ENCODE measurements around the gene PAX5.

PAX5 gene

DNA sequence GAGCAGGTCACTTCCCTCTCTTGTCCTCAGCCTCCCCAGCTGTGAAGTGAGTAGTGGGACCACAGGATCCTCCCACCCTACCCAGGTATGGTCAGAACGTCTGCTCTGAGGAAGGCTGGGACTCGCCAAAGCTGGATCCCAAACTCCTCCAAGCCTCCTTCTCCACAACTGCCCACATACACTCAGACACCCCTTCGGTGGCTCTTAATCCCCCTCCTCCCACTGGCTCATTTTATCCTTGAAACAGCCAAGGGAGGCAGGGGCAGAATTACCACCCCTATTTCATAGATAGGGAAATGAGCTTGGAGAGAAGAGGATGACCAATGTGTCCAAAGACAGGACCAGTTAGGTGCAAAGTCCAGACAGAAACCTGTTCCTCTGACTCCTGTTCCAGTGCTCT is 121.4 kb downstream of the PAX5 start (continued):
- TF ChIP-seq ZNF157 (tag by site-specific recombination; IDR thresholded peaks at IDR 0.05) (no peak), ZFHX2 (tag by site-specific recombination; conservative IDR thresholded peaks at IDR 0.05) (peak; percentile 71), ZNF585B (tag by site-specific recombination; IDR thresholded peaks at IDR 0.05) (no peak), ZNF248 (tag by site-specific recombination; IDR thresholded peaks at IDR 0.05) (no peak), ZBTB8A (tag by site-specific recombination; IDR thresholded peaks at IDR 0.05) (no peak), ZNF701 (tag by site-specific recombination; IDR thresholded peaks at IDR 0.05) (no peak)
- TF ChIP-seq, protein P1, sequence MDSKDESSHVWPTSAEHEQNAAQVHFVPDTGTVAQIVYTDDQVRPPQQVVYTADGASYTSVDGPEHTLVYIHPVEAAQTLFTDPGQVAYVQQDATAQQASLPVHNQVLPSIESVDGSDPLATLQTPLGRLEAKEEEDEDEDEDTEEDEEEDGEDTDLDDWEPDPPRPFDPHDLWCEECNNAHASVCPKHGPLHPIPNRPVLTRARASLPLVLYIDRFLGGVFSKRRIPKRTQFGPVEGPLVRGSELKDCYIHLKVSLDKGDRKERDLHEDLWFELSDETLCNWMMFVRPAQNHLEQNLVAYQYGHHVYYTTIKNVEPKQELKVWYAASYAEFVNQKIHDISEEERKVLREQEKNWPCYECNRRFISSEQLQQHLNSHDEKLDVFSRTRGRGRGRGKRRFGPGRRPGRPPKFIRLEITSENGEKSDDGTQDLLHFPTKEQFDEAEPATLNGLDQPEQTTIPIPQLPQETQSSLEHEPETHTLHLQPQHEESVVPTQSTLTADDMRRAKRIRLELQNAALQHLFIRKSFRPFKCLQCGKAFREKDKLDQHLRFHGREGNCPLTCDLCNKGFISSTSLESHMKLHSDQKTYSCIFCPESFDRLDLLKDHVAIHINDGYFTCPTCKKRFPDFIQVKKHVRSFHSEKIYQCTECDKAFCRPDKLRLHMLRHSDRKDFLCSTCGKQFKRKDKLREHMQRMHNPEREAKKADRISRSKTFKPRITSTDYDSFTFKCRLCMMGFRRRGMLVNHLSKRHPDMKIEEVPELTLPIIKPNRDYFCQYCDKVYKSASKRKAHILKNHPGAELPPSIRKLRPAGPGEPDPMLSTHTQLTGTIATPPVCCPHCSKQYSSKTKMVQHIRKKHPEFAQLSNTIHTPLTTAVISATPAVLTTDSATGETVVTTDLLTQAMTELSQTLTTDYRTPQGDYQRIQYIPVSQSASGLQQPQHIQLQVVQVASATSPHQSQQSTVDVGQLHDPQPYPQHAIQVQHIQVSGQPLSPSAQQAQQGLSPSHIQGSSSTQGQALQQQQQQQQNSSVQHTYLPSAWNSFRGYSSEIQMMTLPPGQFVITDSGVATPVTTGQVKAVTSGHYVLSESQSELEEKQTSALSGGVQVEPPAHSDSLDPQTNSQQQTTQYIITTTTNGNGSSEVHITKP (tag by site-specific recombination; IDR thresholded peaks at IDR 0.05), result no peak
- TF ChIP-seq, protein P2, sequence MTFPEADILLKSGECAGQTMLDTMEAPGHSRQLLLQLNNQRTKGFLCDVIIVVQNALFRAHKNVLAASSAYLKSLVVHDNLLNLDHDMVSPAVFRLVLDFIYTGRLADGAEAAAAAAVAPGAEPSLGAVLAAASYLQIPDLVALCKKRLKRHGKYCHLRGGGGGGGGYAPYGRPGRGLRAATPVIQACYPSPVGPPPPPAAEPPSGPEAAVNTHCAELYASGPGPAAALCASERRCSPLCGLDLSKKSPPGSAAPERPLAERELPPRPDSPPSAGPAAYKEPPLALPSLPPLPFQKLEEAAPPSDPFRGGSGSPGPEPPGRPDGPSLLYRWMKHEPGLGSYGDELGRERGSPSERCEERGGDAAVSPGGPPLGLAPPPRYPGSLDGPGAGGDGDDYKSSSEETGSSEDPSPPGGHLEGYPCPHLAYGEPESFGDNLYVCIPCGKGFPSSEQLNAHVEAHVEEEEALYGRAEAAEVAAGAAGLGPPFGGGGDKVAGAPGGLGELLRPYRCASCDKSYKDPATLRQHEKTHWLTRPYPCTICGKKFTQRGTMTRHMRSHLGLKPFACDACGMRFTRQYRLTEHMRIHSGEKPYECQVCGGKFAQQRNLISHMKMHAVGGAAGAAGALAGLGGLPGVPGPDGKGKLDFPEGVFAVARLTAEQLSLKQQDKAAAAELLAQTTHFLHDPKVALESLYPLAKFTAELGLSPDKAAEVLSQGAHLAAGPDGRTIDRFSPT (tag by site-specific recombination; IDR thresholded peaks at IDR 0.05), result no peak
- TF ChIP-seq, protein P3, sequence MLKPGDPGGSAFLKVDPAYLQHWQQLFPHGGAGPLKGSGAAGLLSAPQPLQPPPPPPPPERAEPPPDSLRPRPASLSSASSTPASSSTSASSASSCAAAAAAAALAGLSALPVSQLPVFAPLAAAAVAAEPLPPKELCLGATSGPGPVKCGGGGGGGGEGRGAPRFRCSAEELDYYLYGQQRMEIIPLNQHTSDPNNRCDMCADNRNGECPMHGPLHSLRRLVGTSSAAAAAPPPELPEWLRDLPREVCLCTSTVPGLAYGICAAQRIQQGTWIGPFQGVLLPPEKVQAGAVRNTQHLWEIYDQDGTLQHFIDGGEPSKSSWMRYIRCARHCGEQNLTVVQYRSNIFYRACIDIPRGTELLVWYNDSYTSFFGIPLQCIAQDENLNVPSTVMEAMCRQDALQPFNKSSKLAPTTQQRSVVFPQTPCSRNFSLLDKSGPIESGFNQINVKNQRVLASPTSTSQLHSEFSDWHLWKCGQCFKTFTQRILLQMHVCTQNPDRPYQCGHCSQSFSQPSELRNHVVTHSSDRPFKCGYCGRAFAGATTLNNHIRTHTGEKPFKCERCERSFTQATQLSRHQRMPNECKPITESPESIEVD (tag by site-specific recombination; IDR thresholded peaks at IDR 0.05), result no peak

DNA sequence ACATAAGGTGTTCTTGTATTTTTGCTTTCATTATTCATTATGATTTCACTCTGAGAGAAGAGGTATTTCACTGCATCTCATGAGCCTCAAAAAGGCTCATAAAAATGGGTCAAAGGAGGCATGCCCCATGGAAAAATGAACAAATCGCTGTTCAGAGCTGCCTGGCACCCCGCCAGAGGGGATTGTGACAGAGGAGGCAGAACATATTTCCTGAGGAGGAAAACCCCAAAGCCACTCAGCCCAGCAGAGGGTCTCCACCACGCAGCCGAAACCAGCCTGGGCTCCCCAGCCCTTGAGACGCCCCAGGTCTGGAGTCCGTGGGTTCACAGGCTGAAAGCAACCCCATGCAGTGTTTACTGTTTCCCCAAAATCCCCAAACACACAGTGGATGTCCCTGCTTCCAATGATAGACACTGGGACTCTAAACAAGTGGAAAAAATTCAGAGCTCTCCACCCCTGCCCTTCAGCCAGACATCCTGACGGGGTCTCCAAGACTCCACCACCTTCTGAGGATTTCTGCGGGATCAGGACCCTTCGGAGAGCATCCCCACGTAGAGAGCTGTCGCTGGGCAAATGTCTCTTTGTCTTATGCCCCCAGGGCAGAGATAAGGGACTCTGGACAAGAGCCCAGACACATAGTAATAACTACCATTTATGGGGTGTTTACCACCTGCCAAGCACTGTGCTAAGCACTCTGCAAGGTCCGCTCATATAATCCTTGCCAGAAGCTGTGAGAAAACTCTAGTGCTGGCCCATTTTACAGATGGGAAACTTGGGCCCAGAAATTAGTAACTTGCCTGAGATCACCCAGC is 122.3 kb downstream of the PAX5 start:
- H3K27ac ChIP-seq (ENCODE audit: extremely low read depth, low read depth, low read length), result no peak overlapping the region
- peaks cover 8% of the 10 kb centered on the region; the same call in 1 of the 2 replicates for H3K4me1 ChIP-seq (ENCODE audit: control insufficient read depth, insufficient read depth, low read length)
- H3K9me3 ChIP-seq (ENCODE audit: control insufficient read depth, insufficient read depth, low read depth, low read length), result no peaks in the 10 kb centered on the region
- H3K36me3 ChIP-seq (ENCODE audit: control insufficient read depth in 2 of 2, insufficient read depth in 1 of 2, low read length in 2 of 2), result no peaks in the 10 kb centered on the region
- CTCF ChIA-PET, result interaction anchor here (0.6 to 6.8 kb wide), 12 partner anchors 9 to 584 kb away, joined by 3 to 51 read pairs (median 4); no protein-coding TSS in a partner anchor
- H3K4me3 ChIP-seq (ENCODE audit: low read depth, low read length), result no peak overlapping the region
- POLR2A ChIA-PET, result interaction anchor here (0.9 kb wide), 1 partner anchor 8 kb away, joined by 5 read pairs; no protein-coding TSS in a partner anchor
- TF ChIP-seq, protein P4, sequence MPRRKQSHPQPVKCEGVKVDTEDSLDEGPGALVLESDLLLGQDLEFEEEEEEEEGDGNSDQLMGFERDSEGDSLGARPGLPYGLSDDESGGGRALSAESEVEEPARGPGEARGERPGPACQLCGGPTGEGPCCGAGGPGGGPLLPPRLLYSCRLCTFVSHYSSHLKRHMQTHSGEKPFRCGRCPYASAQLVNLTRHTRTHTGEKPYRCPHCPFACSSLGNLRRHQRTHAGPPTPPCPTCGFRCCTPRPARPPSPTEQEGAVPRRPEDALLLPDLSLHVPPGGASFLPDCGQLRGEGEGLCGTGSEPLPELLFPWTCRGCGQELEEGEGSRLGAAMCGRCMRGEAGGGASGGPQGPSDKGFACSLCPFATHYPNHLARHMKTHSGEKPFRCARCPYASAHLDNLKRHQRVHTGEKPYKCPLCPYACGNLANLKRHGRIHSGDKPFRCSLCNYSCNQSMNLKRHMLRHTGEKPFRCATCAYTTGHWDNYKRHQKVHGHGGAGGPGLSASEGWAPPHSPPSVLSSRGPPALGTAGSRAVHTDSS (tag by site-specific recombination; IDR thresholded peaks at IDR 0.05), result no peak
- TF ChIP-seq ZIC2 (tag by site-specific recombination; IDR thresholded peaks at IDR 0.05) (peak; percentile 36), ZNF174 (tag by site-specific recombination; IDR thresholded peaks at IDR 0.05) (0 out of 2 replicates have a peak, but pooled peaks have one; percentile 47), IKZF3 (tag by site-specific recombination; IDR thresholded peaks at IDR 0.05) (0 out of 2 replicates have a peak, but pooled peaks have one; percentile 11), ZNF747 (tag by site-specific recombination; IDR thresholded peaks at IDR 0.05) (no peak), MZF1 (tag by site-specific recombination; IDR thresholded peaks at IDR 0.05; ENCODE audit: borderline replicate concordance) (peak; percentile 92), ZNF366 (tag by site-specific recombination; conservative IDR thresholded peaks at IDR 0.05) (no peak), SP7 (tag by site-specific recombination; IDR thresholded peaks at IDR 0.05) (0 out of 2 replicates have a peak, but pooled peaks have one; percentile 22), ZBTB1 (tag by site-specific recombination; IDR thresholded peaks at IDR 0.05) (no peak), ZNF157 (tag by site-specific recombination; IDR thresholded peaks at IDR 0.05) (no peak), OSR2 (tag by site-specific recombination; IDR thresholded peaks at IDR 0.05) (0 out of 2 replicates have a peak, but pooled peaks have one; percentile 28), GLIS1 (tag by site-specific recombination; IDR thresholded peaks at IDR 0.05) (peak; percentile 90), ZSCAN30 (tag by site-specific recombination; IDR thresholded peaks at IDR 0.05) (0 out of 2 replicates have a peak, but pooled peaks have one; percentile 33), ZNF510 (tag by site-specific recombination; IDR thresholded peaks at IDR 0.05; ENCODE audit: insufficient replicate concordance) (no peak), ZNF16 (tag by site-specific recombination; IDR thresholded peaks at IDR 0.05; ENCODE audit: low read depth) (no peak), FEZF1 (tag by site-specific recombination; IDR thresholded peaks at IDR 0.05) (peak; percentile 46)
- TF ChIP-seq, protein P5, sequence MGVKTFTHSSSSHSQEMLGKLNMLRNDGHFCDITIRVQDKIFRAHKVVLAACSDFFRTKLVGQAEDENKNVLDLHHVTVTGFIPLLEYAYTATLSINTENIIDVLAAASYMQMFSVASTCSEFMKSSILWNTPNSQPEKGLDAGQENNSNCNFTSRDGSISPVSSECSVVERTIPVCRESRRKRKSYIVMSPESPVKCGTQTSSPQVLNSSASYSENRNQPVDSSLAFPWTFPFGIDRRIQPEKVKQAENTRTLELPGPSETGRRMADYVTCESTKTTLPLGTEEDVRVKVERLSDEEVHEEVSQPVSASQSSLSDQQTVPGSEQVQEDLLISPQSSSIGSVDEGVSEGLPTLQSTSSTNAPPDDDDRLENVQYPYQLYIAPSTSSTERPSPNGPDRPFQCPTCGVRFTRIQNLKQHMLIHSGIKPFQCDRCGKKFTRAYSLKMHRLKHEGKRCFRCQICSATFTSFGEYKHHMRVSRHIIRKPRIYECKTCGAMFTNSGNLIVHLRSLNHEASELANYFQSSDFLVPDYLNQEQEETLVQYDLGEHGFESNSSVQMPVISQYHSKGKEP (tag by site-specific recombination; IDR thresholded peaks at IDR 0.05), result peak; percentile 17; the same call in 1 of the 2 replicates

All from HEK293 (cell line).